Upper lobe of right lung (tissue), 1 donor: ENCODE data around the gene OR51E2. TPM values are rescaled to one million over a fixed set of nuclear protein-coding genes. Genes with fewer than 3 reads are reported as not detected.

Source experiments
- ATAC-seq: fragments of 200-7000 bp; cut with Tn5 transposase; one replicate; pipeline ENCODE4 v1.9.1; 2020; ENCODE audit warnings: mild to moderate bottlenecking, moderate library complexity
- DNase-seq: peaks from one replicate; pipeline ENCODE4 v3.0.0-alpha.2; 2020
- H3K27ac ChIP-seq: fragments of 200-600 bp; one replicate; pipeline ENCODE4 v1.8.0; 2022
- H3K27me3 ChIP-seq: fragments of 200-600 bp; one replicate; pipeline ENCODE4 v1.8.0; 2022; ENCODE audit warnings: mild to moderate bottlenecking
- H3K36me3 ChIP-seq: fragments of 200-600 bp; one replicate; pipeline ENCODE4 v1.8.0; 2022
- H3K4me1 ChIP-seq: fragments of 200-600 bp; one replicate; pipeline ENCODE4 v1.8.0; 2022
- H3K4me3 ChIP-seq: fragments of 200-600 bp; one replicate; pipeline ENCODE4 v1.8.0; 2022; ENCODE audit warnings: mild to moderate bottlenecking
- H3K9me3 ChIP-seq: fragments of 200-600 bp; one replicate; pipeline ENCODE4 v1.8.0; 2022
- CTCF ChIP-seq: fragments of 200-600 bp; IDR thresholded peaks from one replicate; pipeline ENCODE4 v1.8.0; 2022; ENCODE audit warnings: antibody characterized with exemption
- intact Hi-C: fragments of 100-400 bp; cut with DNase I; formaldehyde crosslinking; loops from one replicate; pipeline ENCODE4 v1.11.0; 2022
- total RNA-seq: library from RNA; stranded (reverse); fragmentation: NEBNext Ultra II Directional; extraction: Animal tissue kit (Norgen Biotek cat#: 25700); gene quantifications from one replicate; pipeline ENCODE4 v1.2.1, GENCODE V29; 2021
- donor health status: DM: no; HTN: yes; CAD: no; lungs with severe emphysema.

OR51E2 gene
- total RNA-seq, 1 donor from 2014 or later, result not detected

GRCh38 chr11:4672470-4672869, 25.2 kb downstream of the OR51E2 start:
- DNase-seq (no peak), ATAC-seq (no peak)
- no peak overlapping the region for H3K4me3 ChIP-seq
- no peaks in the 10 kb centered on the region for H3K27me3 ChIP-seq
- H3K4me1 ChIP-seq, result no peaks in the 10 kb centered on the region
- no peak overlapping the region for H3K27ac ChIP-seq
- no peaks in the 10 kb centered on the region for H3K36me3 ChIP-seq
- no peak for TF ChIP-seq CTCF
- no peaks in the 10 kb centered on the region for H3K9me3 ChIP-seq
- intact Hi-C loops, result no loop called here

- Histone ChIP-seq H3K27me3 (no peaks in the 10 kb centered on the region), H3K4me1 (no peaks in the 10 kb centered on the region), H3K27ac (no peak overlapping the region), H3K9me3 (no peaks in the 10 kb centered on the region), H3K4me3 (no peak overlapping the region), H3K36me3 (no peaks in the 10 kb centered on the region)
- TF ChIP-seq CTCF, result no peak
- no peak for ATAC-seq
- no peak for DNase-seq
- intact Hi-C loops, result no loop called here
These were observed 25.9 kb downstream of the OR51E2 start for GRCh38 chr11:4671741-4672140.

GRCh38 chr11:4665424-4665823, 32.2 kb downstream of the OR51E2 start:
- ATAC-seq (no peak), DNase-seq (no peak)
- intact Hi-C loops, result no loop called here
- Histone ChIP-seq H3K27ac (no peak overlapping the region), H3K4me3 (no peak overlapping the region), H3K27me3 (no peaks in the 10 kb centered on the region), H3K9me3 (no peaks in the 10 kb centered on the region), H3K36me3 (no peaks in the 10 kb centered on the region), H3K4me1 (no peaks in the 10 kb centered on the region)
- TF ChIP-seq CTCF, result no peak

- H3K27ac ChIP-seq, result no peak overlapping the region
- H3K4me1 ChIP-seq, result no peaks in the 10 kb centered on the region
- no peaks in the 10 kb centered on the region for H3K36me3 ChIP-seq
- intact Hi-C loops, result no loop called here
- no peaks in the 10 kb centered on the region for H3K9me3 ChIP-seq
- no peaks in the 10 kb centered on the region for H3K27me3 ChIP-seq
- no peak for ATAC-seq
- H3K4me3 ChIP-seq, result no peak overlapping the region
- TF ChIP-seq CTCF, result no peak
- DNase-seq, result no peak
These were observed 32.9 kb downstream of the OR51E2 start for GRCh38 chr11:4664786-4665185.

GRCh38 chr11:4664183-4664582, 33.5 kb downstream of the OR51E2 start:
- intact Hi-C loops, result no loop called here
- Histone ChIP-seq H3K27ac (no peak overlapping the region), H3K36me3 (no peaks in the 10 kb centered on the region), H3K4me3 (no peak overlapping the region), H3K27me3 (no peaks in the 10 kb centered on the region), H3K9me3 (no peaks in the 10 kb centered on the region), H3K4me1 (no peaks in the 10 kb centered on the region)
- DNase-seq, result no peak
- no peak for ATAC-seq
- no peak for TF ChIP-seq CTCF

- no peak for ATAC-seq
- intact Hi-C loops, result no loop called here
- no peaks in the 10 kb centered on the region for H3K36me3 ChIP-seq
- no peaks in the 10 kb centered on the region for H3K4me1 ChIP-seq
- H3K27ac ChIP-seq, result no peak overlapping the region
- no peak for TF ChIP-seq CTCF
- no peaks in the 10 kb centered on the region for H3K27me3 ChIP-seq
- DNase-seq, result no peak
- H3K4me3 ChIP-seq, result no peak overlapping the region
- H3K9me3 ChIP-seq, result no peaks in the 10 kb centered on the region
These were observed 34.8 kb downstream of the OR51E2 start for GRCh38 chr11:4662876-4663275.
